Measurements from ENCODE around the gene ZBTB7B. TPM values are rescaled to one million over a fixed set of nuclear protein-coding genes. Genes with fewer than 3 reads are reported as not detected.
"Not testable (repeated sequence)": the region's sequence is repeated elsewhere in the genome, so short reads cannot be mapped to it uniquely, and the experiment has no call there.

Gene ZBTB7B
- polyA plus RNA-seq, 3 donors, result 6.3 to 149 (median 9.6) TPM

DNA sequence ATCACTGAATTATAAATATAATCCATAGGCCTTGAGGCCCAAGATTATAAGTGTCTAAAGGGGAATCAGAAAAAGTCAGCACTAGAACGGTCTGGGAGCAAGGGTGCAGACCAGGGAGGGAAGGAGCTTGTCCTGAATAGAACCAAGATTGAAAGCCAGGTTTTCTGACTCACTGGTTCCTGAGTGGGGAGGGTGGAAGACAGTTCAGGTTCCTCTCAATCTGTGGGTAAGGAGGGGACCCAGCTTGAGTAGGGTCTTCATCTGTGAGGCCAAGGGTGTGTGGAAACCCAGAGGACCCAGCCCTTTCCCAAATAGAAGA, 8.4 kb upstream of the ZBTB7B start:
- Histone ChIP-seq H4K20me1 (ENCODE audit: insufficient read depth, low read length) (peaks cover 24% of the 10 kb centered on the region), H3K9me3 (replicated peaks in 1 of 2; ENCODE audit: control insufficient read depth in 1 of 2, insufficient read depth in 1 of 2, low read length in 2 of 2) (no peaks in the 10 kb centered on the region), H3K79me2 (ENCODE audit: insufficient read depth, low read length) (peaks cover 9% of the 10 kb centered on the region), H2AFZ (ENCODE audit: insufficient read depth, low read depth, low read length, poor library complexity, severe bottlenecking) (no peak overlapping the region), H3K4me3 (replicated peaks in 1 of 3; ENCODE audit: low read depth in 2 of 3, low read length in 3 of 3) (no peak overlapping the region), H3K9ac (ENCODE audit: insufficient read depth, low read length, poor library complexity, severe bottlenecking) (no peak overlapping the region), H3K4me2 (replicated peaks; ENCODE audit: extremely low read depth, low read length, poor library complexity, severe bottlenecking) (no peak overlapping the region), H3K36me3 (replicated peaks in 1 of 2; ENCODE audit: control insufficient read depth in 1 of 2, insufficient read depth in 2 of 2, low read length in 2 of 2) (peaks cover 14 to 17% of the 10 kb centered on the region in 2 donors), H3K27ac (ENCODE audit: low read depth in 1 of 2, low read length in 2 of 2) (no peak overlapping the region), H3K27me3 (ENCODE audit: control insufficient read depth in 2 of 2, insufficient read depth in 2 of 2, low read length in 2 of 2) (no peaks in the 10 kb centered on the region), H3K4me1 (ENCODE audit: control insufficient read depth in 1 of 2, insufficient read depth in 2 of 2, low read length in 2 of 2) (peaks cover 38 to 43% of the 10 kb centered on the region in 2 donors)
- intact Hi-C loops (cut with micrococcal nuclease), result no loop called here
- TF ChIP-seq CTCF (IDR thresholded peaks at IDR 0.05), result no peak
- Mint-ChIP-seq H3K4me1 (peaks cover 50% of the 10 kb centered on the region), H3K9me3 (no peaks in the 10 kb centered on the region), H3K4me3 (no peak overlapping the region), H3K27me3 (ENCODE audit: low read depth in 3 of 3) (peaks cover 2% of the 10 kb centered on the region in 3 donors), H3K27ac (peak overlapping the region in 1 of 7 donors; percentile 10), H3K36me3 (peaks cover 19 to 23% of the 10 kb centered on the region in 2 donors)
- 100% methylated on average over 1 of the region's 1 CpG for WGBS (ENCODE audit: insufficient coverage)
- no peak for DNase-seq

DNA sequence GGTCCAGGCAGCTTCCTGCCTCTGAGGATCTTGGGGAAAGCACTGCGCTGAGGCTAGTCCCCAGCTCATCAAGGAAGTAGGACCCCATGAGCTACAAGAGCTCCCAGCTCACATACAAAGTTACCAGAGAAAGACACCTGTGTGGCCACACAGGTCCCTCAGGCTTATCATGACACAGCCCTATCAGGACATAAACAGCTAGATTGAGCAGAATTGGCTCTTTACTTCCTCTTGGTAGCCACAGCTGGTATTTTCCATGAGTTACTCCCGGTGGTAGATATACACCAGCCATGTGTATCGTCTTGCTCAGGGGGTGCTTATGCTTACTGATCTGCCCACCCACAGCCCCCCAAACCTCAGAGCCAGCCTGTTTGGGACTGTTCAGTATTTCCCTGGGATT, 8.0 kb upstream of the ZBTB7B start:
- no peak overlapping the region for H3K9ac ChIP-seq (ENCODE audit: insufficient read depth, low read length, poor library complexity, severe bottlenecking)
- H3K4me3 ChIP-seq (replicated peaks in 1 of 3; ENCODE audit: low read depth in 2 of 3, low read length in 3 of 3), result no peak overlapping the region
- WGBS (ENCODE audit: insufficient coverage), result no CpG with 5 or more reads among the region's 3 CpGs
- H4K20me1 ChIP-seq (ENCODE audit: insufficient read depth, low read length), result peaks cover 20% of the 10 kb centered on the region
- H3K27me3 Mint-ChIP-seq (ENCODE audit: low read depth in 3 of 3), result peaks cover 2% of the 10 kb centered on the region in 3 donors
- peaks cover 52% of the 10 kb centered on the region for H3K4me1 Mint-ChIP-seq
- no peak overlapping the region for H3K4me3 Mint-ChIP-seq
- TF ChIP-seq CTCF (IDR thresholded peaks at IDR 0.05), result no peak
- peaks cover 9% of the 10 kb centered on the region for H3K79me2 ChIP-seq (ENCODE audit: insufficient read depth, low read length)
- H3K4me2 ChIP-seq (replicated peaks; ENCODE audit: extremely low read depth, low read length, poor library complexity, severe bottlenecking), result no peak overlapping the region
- H2AFZ ChIP-seq (ENCODE audit: insufficient read depth, low read depth, low read length, poor library complexity, severe bottlenecking), result no peak overlapping the region
- peaks cover 15 to 19% of the 10 kb centered on the region in 2 donors for H3K36me3 Mint-ChIP-seq
- DNase-seq, result peak in 1 of 3 donors; percentile 3
- no peaks in the 10 kb centered on the region for H3K9me3 Mint-ChIP-seq
- no peak overlapping the region for H3K27ac ChIP-seq (ENCODE audit: low read depth in 1 of 2, low read length in 2 of 2)
- H3K9me3 ChIP-seq (replicated peaks in 1 of 2; ENCODE audit: control insufficient read depth in 1 of 2, insufficient read depth in 1 of 2, low read length in 2 of 2), result no peaks in the 10 kb centered on the region
- intact Hi-C loops (cut with micrococcal nuclease), result no loop called here
- peaks cover 42 to 47% of the 10 kb centered on the region in 2 donors for H3K4me1 ChIP-seq (ENCODE audit: control insufficient read depth in 1 of 2, insufficient read depth in 2 of 2, low read length in 2 of 2)
- peaks cover 11 to 14% of the 10 kb centered on the region in 2 donors for H3K36me3 ChIP-seq (replicated peaks in 1 of 2; ENCODE audit: control insufficient read depth in 1 of 2, insufficient read depth in 2 of 2, low read length in 2 of 2)
- H3K27ac Mint-ChIP-seq, result peak overlapping the region in 1 of 7 donors; percentile 10
- no peaks in the 10 kb centered on the region for H3K27me3 ChIP-seq (ENCODE audit: control insufficient read depth in 2 of 2, insufficient read depth in 2 of 2, low read length in 2 of 2)

- H3K27me3 ChIP-seq (ENCODE audit: control insufficient read depth in 2 of 2, insufficient read depth in 2 of 2, low read length in 2 of 2); H3K4me2 ChIP-seq (replicated peaks; ENCODE audit: extremely low read depth, low read length, poor library complexity, severe bottlenecking); intact Hi-C loops (cut with micrococcal nuclease); H3K9ac ChIP-seq (ENCODE audit: insufficient read depth, low read length, poor library complexity, severe bottlenecking); H3K4me3 ChIP-seq (replicated peaks in 1 of 3; ENCODE audit: low read depth in 2 of 3, low read length in 3 of 3); H3K27me3 Mint-ChIP-seq (ENCODE audit: low read depth in 3 of 3); H3K9me3 Mint-ChIP-seq; H3K9me3 ChIP-seq (replicated peaks in 1 of 2; ENCODE audit: control insufficient read depth in 1 of 2, insufficient read depth in 1 of 2, low read length in 2 of 2); H2AFZ ChIP-seq (ENCODE audit: insufficient read depth, low read depth, low read length, poor library complexity, severe bottlenecking); H3K27ac Mint-ChIP-seq; H3K36me3 ChIP-seq (replicated peaks in 1 of 2; ENCODE audit: control insufficient read depth in 1 of 2, insufficient read depth in 2 of 2, low read length in 2 of 2); H3K27ac ChIP-seq (ENCODE audit: low read depth in 1 of 2, low read length in 2 of 2); H3K4me3 Mint-ChIP-seq: not testable (repeated sequence)
- H3K4me1 ChIP-seq (ENCODE audit: control insufficient read depth in 1 of 2, insufficient read depth in 2 of 2, low read length in 2 of 2), result peaks cover 50 to 55% of the 10 kb centered on the region in 2 donors
- Mint-ChIP-seq H3K4me1 (peaks cover 58% of the 10 kb centered on the region), H3K36me3 (peaks cover 6 to 11% of the 10 kb centered on the region in 2 donors)
- no CpG with 5 or more reads among the region's 13 CpGs for WGBS (ENCODE audit: insufficient coverage)
- peaks cover 10% of the 10 kb centered on the region for H3K79me2 ChIP-seq (ENCODE audit: insufficient read depth, low read length)
- DNase-seq, result peak in 2 of 3 donors; percentile 53 to 56
- H4K20me1 ChIP-seq (ENCODE audit: insufficient read depth, low read length), result peaks cover 12% of the 10 kb centered on the region
Measured at GRCh38 chr1:154995301-154995983, 7.2 kb upstream of the ZBTB7B start.
